NCI-H187 treated with DMSO at 0.1 percent for 48 hours (cell line): ENCODE results near the gene LRRN4.

Experiments used
- DNase-seq: peaks from one replicate; lab custom pipeline; 2025; lab: John Stamatoyannopoulos, UW

Gene LRRN4

GRCh38 chr20:6030453-6031080, 23.3 kb downstream of the LRRN4 start:
- no peak for DNase-seq

DNA sequence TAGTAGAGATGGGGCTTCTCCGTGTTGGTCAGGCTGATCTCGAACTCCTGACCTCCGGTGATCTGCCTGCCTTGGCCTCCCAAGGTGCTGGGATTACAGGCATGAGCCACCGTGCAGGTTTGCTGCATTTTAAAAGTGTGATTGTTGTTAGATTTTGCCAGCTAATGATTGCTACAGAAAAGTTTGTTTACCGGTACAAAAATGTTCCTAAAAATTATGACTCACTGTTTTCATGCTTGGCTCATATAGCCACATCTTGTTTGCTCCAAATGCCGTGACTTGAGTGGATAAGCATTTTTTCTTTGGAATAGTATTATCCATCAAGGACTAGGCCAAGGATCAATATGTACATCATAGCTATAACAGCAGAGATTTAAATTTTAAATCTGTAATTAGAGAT, 24.3 kb downstream of the LRRN4 start:
- DNase-seq = no peak

GRCh38 chr20:6028818-6029217, 25.0 kb downstream of the LRRN4 start:
- no peak for DNase-seq

- DNase-seq = no peak
Measured at GRCh38 chr20:6026051-6026450, 27.8 kb downstream of the LRRN4 start.

GRCh38 chr20:6024768-6025167, 29.1 kb downstream of the LRRN4 start:
- DNase-seq = no peak

DNA sequence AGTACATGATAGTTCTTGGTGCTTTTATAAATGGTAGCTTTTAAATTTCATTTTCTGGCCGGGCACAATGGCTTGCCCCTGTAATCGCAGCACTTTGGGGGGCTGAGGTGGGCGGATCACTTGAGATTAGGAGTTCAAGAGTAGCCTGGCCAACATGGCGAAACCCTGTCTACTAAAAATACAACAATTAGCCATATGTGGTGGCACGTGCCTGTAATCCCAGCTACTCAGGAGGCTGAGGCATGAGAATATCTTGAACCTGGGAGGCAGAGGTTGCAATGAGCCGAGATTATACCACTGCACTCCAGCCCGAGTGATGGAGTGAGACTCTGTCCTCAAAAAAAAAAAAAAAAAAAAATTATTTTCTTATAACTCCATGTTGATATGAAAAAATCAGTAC, 36.0 kb downstream of the LRRN4 start:
- no peak for DNase-seq

GRCh38 chr20:6017467-6017866, 36.4 kb downstream of the LRRN4 start:
- DNase-seq = no peak

DNA sequence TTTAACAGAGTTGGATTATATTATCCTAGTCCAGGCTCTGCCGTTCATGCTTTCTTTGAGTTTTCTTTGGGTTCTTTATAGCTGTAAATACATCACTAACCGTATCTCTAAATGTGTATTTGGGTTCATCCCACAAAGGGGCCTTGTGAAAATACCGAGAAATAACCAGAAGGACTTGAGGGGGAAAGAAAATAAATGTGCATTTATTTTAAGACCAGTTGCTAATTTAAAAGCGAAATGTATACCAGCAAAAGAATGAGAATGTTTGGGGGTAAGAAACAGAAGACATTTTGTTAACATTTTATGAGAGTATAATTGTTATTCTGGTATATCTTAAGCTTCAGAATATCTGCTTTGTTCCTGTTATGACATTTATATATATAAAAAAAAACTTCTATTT, 38.9 kb downstream of the LRRN4 start:
- no peak for DNase-seq

- no peak for DNase-seq
Measured at GRCh38 chr20:6014017-6014416, 39.8 kb downstream of the LRRN4 start.

DNA sequence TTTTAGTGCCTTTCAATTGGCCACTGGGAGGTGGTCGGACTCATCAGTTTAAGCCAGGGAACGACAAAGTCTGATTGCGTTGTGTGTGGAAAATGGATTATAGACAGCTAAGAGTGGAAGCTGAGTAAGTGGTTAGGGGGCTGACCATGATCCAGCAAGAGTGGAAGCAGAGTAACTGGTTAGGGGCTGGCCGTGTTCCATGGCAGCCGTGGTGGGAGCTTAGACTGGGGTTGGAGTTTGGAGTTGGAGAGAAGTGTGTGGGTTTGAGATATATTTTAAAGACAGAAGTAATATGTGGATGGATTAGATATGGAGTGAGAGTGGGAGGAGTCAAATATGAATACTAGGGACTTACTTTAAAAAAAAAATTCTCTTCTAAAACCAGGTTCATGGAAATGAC, 41.7 kb downstream of the LRRN4 start:
- DNase-seq = no peak

- DNase-seq = no peak
Measured at GRCh38 chr20:6008254-6008653, 45.6 kb downstream of the LRRN4 start.

DNA sequence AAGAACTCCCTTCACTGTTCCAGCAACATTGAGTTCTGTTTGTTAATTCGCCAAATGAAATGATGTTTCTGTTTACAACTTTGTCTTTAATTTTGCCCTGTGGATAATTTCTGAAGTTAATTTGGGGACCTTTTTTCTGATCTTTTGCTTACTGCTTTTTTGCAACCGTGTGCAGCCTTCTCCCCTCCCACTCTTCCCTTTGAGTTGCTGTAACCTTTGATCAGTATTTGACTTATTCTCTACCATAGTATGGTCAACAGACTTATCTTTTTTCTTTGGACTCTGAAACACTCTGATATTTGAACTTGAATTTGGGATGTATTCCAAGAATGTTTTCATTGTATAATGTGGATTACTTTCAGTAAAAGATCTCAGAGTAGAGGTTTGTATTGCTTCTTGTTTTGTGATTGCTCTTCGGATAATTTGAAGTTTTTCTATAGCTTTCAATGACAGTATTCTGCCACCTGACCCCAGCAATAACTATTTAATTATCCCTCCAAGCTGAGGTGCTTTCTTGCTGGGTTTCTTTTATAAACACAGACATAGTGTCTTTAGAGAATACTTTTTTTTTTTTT, 46.2 kb downstream of the LRRN4 start:
- no peak for DNase-seq

- DNase-seq = no peak
Measured at GRCh38 chr20:6007094-6007528, 46.7 kb downstream of the LRRN4 start.

- no peak for DNase-seq
Measured at GRCh38 chr20:6006603-6006949, 47.3 kb downstream of the LRRN4 start.

DNA sequence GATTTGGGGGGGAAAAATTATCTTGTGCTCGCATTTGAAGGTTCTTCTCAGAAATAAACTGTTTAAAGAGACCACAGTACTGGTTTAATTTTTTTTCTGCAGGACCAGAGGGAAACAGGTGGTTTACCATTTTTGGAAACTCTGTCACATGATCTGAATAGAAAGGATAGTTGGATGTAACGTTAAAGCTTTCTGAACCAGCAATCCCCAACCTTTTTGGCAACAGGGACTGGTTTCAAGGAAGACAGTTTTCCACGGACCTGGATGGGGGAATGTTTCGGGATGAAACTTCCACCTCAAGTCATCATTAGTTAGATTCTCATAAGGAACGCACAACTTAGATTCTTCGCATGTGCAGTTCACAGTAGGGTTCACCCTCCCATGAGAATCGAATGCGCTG, 53.0 kb downstream of the LRRN4 start:
- DNase-seq = no peak

GRCh38 chr20:5999783-6000182, 54.1 kb downstream of the LRRN4 start:
- no peak for DNase-seq

- DNase-seq = no peak
Measured at GRCh38 chr20:5996765-5997164, 57.1 kb downstream of the LRRN4 start.

GRCh38 chr20:5991623-5992441, 62.0 kb downstream of the LRRN4 start:
- no peak for DNase-seq

DNA sequence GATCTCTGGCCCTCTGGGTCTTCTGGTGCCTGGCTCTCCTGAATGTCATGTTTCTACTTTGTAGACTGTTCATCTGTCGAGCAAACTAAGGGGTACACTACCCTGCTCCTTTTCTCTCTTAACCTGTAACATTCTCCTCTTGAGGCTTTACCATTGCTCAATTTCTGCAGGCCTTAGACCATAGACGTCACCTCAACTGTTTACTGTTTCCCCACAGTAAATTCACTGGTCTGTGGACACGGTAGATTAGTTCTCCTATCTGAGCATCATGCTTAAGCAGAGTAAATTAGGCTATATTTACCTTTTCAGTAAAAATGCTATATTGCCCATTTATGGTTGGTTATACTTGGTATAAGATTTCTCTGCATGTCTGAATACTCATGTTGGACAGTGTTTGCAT, 62.9 kb downstream of the LRRN4 start:
- DNase-seq = no peak
